Glutamatergic neuron (in vitro differentiated cells): ENCODE data around the gene ROCK2. TPM values are rescaled to one million over a fixed set of nuclear protein-coding genes. Genes with fewer than 3 reads are reported as not detected.

Experiments
- DNase-seq: peaks from one replicate; pipeline ENCODE4 v3.0.0; 2022
- H3K27ac Mint-ChIP-seq: one replicate; pipeline ENCODE4 v1.8.0; 2020; ENCODE audit warnings: mild to moderate bottlenecking, mixed read lengths, inconsistent platforms; ENCODE audit not compliant: unreplicated experiment
- H3K27me3 Mint-ChIP-seq: one replicate; pipeline ENCODE4 v1.8.0; 2020; ENCODE audit warnings: mild to moderate bottlenecking, moderate library complexity, mixed read lengths, inconsistent platforms; ENCODE audit not compliant: unreplicated experiment
- H3K36me3 Mint-ChIP-seq: one replicate; pipeline ENCODE4 v1.8.0; 2020; ENCODE audit warnings: mild to moderate bottlenecking, mixed read lengths, inconsistent platforms; ENCODE audit not compliant: unreplicated experiment
- H3K4me1 Mint-ChIP-seq: one replicate; pipeline ENCODE4 v1.8.0; 2020; ENCODE audit warnings: mild to moderate bottlenecking, low read depth, mixed read lengths, inconsistent platforms; ENCODE audit not compliant: unreplicated experiment
- H3K4me3 Mint-ChIP-seq: one replicate; pipeline ENCODE4 v1.8.0; 2020; ENCODE audit warnings: mild to moderate bottlenecking, mixed read lengths, inconsistent platforms; ENCODE audit not compliant: unreplicated experiment
- H3K9me3 Mint-ChIP-seq: one replicate; pipeline ENCODE4 v1.8.0; 2020; ENCODE audit warnings: mild to moderate bottlenecking, moderate library complexity, mixed read lengths, inconsistent platforms; ENCODE audit not compliant: unreplicated experiment
- total RNA-seq: library from RNA; stranded (reverse); fragmentation: NEBNext Ultra II Directional; extraction: Animal tissue kit (Norgen Biotek cat#: 25700); gene quantifications from one replicate; pipeline ENCODE4 v1.2.1, GENCODE V29; 2021; ENCODE audit not compliant: unreplicated experiment
- TF ChIP-seq, protein P1 (sequence below): fragments of 200-600 bp; sonication (generic); IDR thresholded peaks from one replicate; pipeline ENCODE4 v1.5.0; 2021; ENCODE audit not compliant: partially characterized antibody, unreplicated experiment

Gene ROCK2
- total RNA-seq, 1 donor from 2014 or later = 34.6 TPM

DNA sequence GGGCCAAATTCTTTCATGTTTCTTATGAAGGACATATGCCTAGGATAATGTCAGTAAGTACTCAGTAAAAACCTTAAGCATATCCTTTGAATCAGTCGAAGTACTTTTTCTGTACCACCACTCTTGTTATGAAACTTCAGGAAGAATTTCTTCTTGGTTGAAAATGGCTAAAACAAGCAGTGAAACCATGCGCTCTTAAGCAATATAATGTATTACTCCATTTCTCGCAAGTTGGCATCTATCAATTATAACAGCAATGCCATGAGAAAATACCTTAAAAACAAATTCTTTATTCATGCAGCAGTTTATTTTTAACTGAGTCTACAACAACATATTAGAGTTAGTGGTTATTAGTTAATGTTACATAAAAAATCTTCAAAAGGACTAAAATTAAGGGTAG is 148.2 kb downstream of the ROCK2 start:
- Mint-ChIP-seq H3K4me1 (no peaks in the 10 kb centered on the region), H3K36me3 (no peaks in the 10 kb centered on the region), H3K27ac (no peak overlapping the region), H3K27me3 (no peaks in the 10 kb centered on the region), H3K9me3 (peaks cover under 1% of the 10 kb centered on the region), H3K4me3 (no peak overlapping the region)
- TF ChIP-seq, protein P1, sequence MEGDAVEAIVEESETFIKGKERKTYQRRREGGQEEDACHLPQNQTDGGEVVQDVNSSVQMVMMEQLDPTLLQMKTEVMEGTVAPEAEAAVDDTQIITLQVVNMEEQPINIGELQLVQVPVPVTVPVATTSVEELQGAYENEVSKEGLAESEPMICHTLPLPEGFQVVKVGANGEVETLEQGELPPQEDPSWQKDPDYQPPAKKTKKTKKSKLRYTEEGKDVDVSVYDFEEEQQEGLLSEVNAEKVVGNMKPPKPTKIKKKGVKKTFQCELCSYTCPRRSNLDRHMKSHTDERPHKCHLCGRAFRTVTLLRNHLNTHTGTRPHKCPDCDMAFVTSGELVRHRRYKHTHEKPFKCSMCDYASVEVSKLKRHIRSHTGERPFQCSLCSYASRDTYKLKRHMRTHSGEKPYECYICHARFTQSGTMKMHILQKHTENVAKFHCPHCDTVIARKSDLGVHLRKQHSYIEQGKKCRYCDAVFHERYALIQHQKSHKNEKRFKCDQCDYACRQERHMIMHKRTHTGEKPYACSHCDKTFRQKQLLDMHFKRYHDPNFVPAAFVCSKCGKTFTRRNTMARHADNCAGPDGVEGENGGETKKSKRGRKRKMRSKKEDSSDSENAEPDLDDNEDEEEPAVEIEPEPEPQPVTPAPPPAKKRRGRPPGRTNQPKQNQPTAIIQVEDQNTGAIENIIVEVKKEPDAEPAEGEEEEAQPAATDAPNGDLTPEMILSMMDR = no peak
- no peak for DNase-seq

DNA sequence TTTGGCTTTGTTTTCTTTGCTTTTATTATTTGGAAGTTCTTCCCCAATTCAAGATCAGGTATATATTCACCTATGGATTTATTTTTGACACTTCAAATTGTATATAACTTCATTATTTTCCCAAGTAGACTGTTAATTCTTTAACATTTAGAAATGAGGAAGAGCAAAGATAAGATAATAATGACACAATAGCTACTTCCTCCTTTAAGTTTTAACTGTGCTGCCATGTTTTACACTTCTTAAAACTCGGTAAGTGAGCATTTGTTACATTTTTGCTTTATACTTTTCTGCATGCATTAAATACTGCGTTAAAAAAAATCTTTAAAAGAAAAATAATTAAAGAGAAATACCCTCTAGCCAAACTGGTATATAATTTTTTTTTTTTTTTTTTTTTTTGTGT is 156.7 kb downstream of the ROCK2 start:
- no peaks in the 10 kb centered on the region for H3K36me3 Mint-ChIP-seq
- TF ChIP-seq, protein P1 = no peak
- no peak for DNase-seq
- peaks cover 1% of the 10 kb centered on the region for H3K9me3 Mint-ChIP-seq
- H3K4me1 Mint-ChIP-seq = no peaks in the 10 kb centered on the region
- H3K27ac Mint-ChIP-seq = no peak overlapping the region
- H3K4me3 Mint-ChIP-seq = no peak overlapping the region
- no peaks in the 10 kb centered on the region for H3K27me3 Mint-ChIP-seq

DNA sequence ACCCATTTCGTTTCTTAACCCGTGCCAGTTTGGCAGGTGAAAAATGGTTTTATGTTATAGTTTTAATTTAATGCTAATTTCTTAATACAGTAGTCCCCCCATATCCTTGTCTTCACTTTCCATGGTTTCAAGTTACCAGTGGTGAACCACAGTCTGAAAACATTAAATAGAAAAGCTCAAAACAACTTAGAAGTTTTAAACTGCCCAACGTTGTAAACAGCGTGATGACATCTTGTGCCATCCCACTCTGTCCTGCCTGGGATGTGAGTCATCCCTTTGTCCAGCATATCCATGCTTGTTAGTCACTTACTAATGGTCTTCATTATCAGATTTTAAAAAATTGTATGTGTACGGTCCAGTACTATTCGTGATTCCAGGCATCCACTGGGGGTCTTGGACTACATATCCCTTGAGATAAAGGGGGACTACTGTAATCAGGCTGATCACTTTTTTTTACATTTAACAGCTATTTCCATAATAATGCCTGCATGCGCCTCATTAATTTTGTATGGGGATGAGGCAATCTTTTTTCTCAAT is 157.3 kb downstream of the ROCK2 start:
- Mint-ChIP-seq H3K36me3 (no peaks in the 10 kb centered on the region), H3K4me1 (no peaks in the 10 kb centered on the region), H3K27me3 (no peaks in the 10 kb centered on the region), H3K27ac (no peak overlapping the region), H3K4me3 (no peak overlapping the region), H3K9me3 (peaks cover 1% of the 10 kb centered on the region)
- TF ChIP-seq, protein P1 = no peak
- no peak for DNase-seq

DNA sequence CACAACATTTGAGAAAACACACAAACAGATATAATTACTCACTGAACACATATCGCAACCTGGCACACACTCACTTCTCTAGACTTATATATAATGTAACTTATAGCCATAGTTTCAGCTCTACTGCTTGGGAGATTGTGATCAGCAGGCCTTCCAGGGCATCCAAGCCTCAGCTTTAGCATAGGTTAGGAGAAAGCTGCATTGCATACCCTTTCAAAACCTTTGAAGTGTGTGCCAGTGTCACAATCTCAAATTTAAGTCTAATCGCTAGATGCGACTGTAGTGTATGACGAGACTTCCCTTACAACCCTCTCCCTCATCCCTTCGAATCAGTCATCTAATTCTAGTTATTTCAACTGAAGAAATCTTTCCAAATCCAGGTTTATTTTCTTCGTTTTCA is 158.3 kb downstream of the ROCK2 start:
- no peak for DNase-seq
- Mint-ChIP-seq H3K27me3 (no peaks in the 10 kb centered on the region), H3K4me3 (no peak overlapping the region), H3K4me1 (no peaks in the 10 kb centered on the region), H3K9me3 (peaks cover under 1% of the 10 kb centered on the region), H3K36me3 (no peaks in the 10 kb centered on the region), H3K27ac (no peak overlapping the region)
- TF ChIP-seq, protein P1 = no peak

DNA sequence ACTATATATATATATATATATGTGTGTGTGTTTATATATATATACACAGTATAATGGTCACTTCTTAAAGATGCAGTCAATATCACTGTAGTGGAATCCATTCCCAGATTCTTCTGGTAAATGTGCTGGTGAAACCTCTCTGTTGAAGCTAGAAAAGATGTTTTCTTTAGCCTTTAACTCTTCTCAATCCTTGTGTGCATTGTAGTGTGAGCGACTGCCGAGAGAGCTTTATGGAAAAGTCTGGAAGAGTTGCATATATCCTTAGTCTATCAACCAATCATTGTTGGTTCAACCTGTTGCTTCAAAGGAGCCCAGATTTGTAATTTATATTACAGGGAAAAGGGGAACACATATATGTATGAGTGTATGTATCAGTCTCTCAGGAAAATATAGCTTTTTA is 161.5 kb downstream of the ROCK2 start:
- DNase-seq = no peak
- no peaks in the 10 kb centered on the region for H3K27me3 Mint-ChIP-seq
- H3K36me3 Mint-ChIP-seq = no peaks in the 10 kb centered on the region
- no peaks in the 10 kb centered on the region for H3K4me1 Mint-ChIP-seq
- H3K9me3 Mint-ChIP-seq = no peaks in the 10 kb centered on the region
- no peak overlapping the region for H3K27ac Mint-ChIP-seq
- no peak overlapping the region for H3K4me3 Mint-ChIP-seq
- TF ChIP-seq, protein P1 = no peak
